HG03558 (cell line): Measurements from ENCODE around the gene DCLK1.

Source experiments
- ATAC-seq: cut with Tn5 transposase; IDR thresholded peaks from one replicate; pipeline ENCODE4 v1.9.1; 2021; ENCODE audit warnings: moderate number of reproducible peaks; ENCODE audit not compliant: unreplicated experiment; ENCODE audit errors: extremely low read depth

The DCLK1 gene

DNA sequence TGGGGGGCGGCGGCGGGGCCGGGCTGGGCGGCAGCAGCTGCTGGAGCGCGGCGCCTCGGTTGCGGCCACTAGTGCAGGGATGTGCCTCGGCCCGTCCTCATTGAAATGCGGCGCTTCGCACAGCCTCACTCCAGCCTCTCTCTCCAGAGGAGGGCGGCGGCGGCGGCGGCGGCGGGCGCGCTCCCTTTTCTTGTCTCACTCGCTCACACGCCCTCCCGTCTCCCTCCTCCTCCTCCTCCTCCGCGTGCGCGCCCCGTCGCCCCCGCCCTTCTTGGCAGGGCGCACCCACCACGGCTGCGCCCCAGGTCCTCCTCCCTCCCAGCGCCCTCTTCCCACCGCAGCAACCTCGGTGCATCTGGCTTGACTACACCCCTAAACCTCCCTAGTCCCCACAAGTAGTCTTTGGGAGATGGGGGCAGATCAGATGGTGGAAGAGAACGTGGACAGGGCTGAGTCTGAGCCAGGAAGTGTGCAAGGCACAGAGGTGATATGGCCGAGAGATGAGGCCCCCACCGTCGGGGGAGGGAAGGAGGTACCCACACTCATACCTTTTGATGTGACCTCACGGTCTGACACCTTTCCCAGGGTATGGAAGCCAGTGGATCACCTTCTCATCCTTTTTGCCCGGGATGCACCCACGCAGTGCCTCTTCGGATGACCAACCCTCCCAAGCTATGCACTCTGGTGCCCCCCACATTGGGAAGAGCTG lies at the start of gene DCLK1:
Gene DCLK1, minus strand, starts transcription at position 161 of the 709 bp plus-strand sequence.
- ATAC-seq, result no peak

DNA sequence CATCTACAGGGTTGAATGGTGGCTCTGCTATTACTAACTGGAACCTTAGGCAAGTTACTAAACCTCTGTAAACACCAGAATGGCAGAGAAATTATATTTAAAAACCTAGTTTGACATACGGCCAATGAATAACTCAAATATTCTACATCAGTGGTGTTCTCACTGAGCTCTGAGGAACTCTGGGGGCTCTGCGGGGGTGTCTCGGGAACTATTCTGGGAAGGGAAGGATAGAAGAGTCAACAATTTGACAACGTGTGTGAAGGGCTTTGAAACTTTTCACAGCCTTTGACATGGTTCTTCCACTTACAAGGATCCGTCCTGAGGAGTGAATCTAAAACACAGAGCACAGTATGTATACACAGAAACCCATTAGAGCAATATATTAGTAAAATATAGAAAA lies 44.4 kb upstream of the DCLK1 start:
- ATAC-seq, result no peak

DNA sequence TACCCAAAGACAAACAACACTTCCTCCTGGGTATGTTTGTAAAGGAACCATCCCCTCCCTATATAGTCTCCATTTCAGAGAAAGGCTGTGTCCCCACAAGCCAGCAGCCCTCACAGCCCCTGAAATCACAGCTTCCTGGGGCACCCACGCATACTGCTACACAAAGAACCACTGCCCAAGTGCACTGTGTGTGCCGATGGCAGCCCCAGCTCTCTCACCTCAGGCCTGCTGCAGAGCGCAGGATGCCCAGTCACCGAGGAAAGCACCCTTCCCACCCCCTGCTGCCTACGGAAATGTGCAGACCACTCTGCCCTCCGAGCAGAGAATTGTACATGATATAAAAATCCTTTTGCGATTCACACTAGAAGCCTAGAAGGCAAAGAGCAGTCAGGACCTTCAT lies 43.7 kb upstream of the DCLK1 start:
- ATAC-seq, result no peak

DNA sequence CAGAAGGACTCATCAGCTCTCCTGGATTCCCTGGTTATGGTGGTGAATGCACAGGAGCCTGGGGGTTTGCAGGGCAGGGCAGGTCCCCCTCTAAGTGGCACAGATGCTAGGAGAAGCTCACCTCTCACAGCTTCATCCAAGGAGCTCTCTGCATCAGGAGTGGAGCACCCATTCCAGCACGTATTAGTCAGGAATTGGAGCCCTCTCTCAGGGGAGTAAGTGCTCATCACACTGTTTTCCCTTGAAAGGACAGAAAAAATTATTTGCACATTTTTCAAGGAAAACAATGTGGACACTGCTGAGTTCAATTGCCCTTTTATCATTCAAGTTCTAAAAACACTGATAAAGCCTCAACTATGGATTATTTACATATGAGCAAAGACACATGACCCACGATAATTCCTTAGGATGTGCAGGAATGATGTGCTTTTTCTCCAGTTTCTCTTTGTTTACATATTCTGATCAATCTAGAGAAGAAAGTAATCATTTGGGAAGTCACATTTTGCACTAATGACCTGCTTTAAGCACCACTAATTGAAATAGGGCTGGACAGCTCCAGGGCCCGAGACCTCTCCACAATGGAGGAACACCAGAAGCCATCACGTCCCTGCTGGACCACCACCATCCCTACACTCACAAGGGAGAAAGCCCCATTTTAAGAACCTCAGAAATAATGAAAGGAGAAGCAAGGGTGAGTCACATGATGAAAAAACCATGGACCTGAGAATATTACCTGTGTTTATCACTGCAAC lies 42.6 kb upstream of the DCLK1 start:
- no peak for ATAC-seq

DNA sequence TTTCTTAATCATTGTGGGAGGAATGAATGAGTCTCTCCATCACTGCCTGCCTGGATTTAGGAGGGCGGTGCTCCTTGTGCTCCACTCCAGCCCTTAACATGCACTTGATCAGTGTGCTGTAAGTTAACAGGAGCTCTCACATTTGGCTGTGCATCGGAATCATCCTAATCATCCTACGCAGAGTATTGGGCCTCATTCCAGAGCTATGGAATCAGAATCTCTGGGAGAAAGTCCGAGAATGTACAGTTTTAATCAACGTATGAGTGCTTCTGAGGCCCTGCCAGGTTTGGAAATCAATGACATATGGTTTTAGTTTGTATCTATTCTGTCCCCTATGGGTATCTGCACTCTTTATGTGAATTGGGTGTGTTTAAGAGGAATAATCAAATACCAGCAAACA lies 34.9 kb upstream of the DCLK1 start:
- ATAC-seq, result no peak

DNA sequence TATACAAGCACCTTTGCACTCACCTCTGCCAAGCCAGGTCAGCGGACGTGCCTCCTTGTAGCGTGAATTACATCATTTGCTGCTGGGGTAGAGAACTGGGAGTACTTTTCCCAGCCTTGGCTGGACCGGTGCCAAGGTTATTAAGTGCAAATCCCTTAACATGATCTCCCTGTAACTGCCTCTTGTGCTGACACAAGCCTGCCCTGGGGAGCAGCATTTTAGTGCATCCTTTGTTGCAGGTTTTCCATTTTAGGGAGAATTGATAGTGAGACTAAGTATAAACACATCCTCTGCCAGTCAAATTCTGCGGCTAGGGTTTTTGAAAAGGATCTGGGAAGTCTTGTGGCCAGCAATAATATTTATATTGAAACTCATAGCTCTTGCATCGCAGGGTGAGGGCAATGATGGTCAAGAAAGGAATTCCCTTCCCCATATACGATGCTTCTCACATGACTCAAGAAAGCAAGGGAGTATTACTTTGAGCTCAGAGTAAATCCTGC lies 32.7 kb upstream of the DCLK1 start:
- no peak for ATAC-seq

DNA sequence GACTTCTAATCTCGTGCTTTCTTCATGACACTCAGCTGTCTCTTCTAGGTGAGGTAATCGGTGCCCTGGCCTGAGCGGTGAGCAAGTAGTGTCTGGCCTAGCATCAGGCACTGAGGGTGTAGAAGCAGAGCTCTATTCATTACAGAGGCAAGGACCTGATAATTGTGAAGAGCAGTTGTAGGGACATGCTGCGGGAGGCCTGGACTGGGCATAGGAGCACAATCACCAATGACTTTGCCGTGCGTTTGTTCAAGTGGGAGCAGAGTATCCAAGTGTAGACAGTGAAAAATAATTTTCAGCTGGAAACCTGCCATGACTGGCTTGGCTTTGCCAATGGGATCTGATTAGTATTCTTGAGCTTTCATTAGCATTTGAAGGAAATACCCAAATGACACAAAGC lies 32.1 kb upstream of the DCLK1 start:
- no peak for ATAC-seq

DNA sequence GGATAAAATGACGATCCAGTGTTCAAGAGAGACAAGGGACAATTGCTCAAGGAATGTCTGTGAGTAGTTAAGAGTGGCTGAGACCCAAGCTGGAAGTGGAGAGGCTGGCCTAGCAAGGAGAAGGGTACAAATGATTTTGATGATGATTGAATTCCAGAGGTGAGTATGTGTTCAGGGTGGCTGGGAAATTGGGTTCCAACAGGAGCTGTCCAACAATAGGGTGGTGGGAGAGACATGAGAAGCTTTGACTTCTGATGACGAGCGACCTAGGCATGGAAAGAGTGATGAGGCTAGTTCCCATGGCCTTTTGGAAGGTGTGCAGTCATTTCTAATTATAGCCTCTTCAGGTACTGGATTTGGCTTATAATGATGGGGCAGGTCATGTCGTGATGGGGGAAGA lies 29.1 kb upstream of the DCLK1 start:
- ATAC-seq, result no peak

DNA sequence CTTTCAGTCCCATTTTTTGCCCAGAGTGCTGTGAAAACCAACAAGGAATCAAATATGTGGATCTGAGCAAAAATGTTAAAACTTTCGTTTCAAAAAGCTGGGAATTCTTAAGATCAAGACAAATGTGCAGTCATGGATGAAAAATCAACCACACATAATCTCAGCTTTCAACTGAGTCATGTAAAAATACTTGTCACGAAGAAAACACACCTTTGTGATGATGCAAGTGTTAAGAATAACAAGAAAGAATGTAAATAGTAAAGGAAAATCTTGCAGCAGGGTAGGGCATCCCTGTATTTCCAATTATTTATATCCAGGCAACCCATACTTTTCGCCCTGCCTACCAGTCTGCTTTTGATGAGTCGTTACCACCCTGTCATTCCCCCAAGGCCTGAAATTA lies 27.4 kb upstream of the DCLK1 start:
- ATAC-seq, result no peak

DNA sequence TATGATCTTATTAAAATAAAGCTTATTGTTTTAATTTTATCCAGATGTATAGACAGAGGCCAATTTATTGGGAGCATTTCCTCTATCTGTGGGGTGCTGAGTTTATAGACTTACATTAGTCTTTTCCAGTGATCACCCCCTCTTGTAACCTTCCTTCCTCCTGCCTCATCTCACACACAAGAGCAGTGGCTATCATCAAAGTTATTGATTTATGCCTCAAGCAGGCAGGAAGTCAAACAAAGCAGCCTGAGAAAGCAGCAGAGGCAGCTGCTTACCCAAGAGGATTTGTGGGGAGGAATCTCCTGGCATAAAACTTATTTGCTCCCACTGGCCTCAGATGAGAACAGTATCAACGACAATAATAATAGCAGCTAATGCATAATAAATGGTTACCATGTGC lies 26.3 kb upstream of the DCLK1 start:
- ATAC-seq, result no peak

DNA sequence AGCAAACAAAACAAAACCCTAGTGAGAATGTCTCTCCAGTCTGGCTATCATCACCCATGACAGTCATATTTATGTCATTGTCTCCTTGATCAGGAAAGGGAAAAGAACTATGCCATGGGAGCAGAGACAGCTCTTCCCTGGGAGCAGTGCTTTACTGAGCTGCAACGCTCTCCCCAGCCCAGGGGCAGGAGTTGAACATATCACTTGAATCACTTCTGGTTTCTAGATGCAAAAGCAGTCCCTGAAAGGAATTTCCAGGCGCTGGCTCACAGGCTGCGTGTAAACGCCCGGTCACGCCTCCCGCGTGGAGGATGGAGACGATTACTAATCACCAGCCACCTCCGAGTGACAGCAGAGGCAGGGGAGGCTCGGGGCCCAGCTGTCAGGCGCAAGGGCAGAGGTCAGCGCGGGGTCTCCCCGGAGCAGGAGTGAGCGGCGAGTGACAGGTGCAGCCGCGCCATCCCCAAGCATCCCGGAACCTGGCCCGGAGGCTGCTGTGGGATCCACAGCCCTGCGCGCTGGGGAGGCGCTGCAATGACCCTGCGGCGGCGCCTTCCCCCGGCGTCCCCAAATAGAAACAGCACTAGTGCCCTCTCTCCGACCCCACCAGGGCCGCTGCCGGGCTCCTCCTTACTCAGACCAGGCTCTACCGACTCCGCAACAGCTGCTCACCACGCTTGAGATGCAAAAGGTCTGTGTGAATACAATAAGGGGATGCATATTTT lies 23.5 kb upstream of the DCLK1 start:
- ATAC-seq, result no peak

DNA sequence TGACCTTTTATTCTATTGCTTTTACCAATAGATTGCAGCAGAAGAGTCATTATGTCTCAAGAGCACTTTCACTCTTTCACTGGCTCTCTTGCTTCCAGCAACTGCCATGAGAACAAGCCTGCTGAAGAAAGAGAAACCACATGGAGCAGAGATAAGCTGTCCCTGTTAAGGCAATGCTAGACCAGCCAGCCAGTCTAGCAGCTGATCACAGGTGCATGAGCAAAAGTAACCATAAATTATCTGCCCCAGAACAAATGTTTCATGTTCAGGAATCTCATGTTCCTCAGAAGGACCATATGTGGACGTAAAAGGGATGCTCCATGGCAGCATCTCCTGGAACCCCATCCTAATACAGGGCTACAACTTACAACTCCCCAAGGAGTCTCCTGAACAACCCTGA lies 20.4 kb upstream of the DCLK1 start:
- no peak for ATAC-seq

DNA sequence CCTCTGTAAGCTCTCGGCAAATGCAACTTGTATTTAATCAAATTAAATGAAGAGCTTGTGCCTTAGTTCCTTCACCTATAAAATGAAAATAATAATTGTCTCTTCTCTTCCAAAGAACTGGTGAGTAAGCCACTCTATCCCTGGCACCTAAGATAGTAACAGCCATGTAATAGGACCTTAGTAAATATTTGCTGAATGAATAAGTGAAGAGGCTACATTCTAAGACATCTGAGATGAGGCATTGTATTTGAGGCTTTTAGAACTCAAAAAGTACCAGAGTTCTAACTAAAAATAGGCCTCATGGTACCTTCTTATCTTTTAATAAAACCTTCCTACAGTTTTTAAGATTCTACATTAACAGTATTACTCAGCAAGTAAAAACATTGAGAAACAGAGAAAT lies 17.3 kb upstream of the DCLK1 start:
- no peak for ATAC-seq

DNA sequence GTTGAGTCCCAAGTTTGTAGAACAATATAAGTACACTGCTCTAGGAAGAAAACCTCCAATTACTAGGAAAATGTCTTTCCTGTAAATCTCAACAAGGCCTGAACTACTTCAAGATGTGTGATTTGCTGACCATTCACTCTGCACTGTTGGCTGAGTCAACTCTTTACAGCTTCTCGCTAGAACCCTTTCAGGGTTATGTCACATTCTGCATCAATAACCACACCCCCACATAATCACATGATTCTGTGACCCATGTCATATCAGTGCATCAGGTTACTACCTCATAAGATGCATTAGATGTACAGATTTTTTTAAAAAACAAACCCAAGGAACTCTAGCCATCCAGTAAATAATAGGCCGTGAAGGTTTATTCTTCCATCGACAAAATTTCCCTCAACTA lies 16.1 kb upstream of the DCLK1 start:
- no peak for ATAC-seq

DNA sequence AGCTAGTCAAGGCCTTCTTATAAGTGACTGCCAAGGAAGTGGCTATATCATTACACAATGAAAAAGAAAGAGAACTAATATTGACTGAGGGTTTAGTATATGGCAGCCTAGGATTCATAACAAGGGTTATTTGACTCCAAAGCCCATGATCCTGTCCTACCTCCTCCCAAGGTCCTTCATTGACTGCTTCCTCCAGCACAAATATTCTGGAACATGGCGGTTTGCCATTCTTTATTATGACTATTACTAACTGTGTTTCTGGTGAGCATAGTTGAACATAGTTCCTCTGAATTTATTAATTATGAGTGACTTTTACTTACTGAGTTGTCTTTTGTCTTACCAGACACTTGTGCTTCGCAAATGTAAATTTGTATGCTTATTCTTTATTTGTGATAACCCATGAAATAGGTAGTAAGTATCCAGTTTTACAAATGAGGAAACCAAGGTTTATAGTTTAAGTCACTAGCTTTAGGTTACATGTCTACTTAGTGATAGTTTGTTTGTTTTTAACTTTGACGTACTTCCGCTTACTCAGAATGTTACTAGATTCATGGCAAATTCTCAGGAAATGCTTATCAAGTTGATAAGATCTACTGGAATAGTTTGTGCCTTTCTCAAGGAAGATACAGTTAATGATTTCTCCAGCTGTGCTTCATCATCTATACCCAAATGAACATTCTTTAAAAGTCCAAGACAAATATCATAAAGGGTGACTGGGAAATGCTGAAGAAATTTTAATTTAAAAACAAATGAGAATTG lies 15.5 kb upstream of the DCLK1 start:
- no peak for ATAC-seq

DNA sequence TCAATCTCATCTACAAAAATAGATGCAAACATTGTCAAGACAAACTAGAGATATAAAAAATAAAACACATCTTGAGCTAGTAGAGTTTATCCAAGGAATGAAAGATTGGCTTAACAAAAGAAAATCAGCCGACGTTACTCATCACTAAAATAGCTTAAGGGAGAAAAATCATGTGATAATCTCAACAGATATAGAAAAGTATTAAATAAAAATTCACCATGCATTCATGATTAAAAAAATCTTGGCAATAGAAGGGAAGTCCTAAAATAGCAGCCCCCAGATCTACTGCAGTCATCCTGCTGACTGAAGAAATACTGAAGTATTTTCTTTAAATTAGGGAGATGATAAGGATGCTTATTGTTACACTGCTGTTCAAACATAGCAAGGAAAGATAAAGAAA lies 12.6 kb upstream of the DCLK1 start:
- ATAC-seq, result no peak

DNA sequence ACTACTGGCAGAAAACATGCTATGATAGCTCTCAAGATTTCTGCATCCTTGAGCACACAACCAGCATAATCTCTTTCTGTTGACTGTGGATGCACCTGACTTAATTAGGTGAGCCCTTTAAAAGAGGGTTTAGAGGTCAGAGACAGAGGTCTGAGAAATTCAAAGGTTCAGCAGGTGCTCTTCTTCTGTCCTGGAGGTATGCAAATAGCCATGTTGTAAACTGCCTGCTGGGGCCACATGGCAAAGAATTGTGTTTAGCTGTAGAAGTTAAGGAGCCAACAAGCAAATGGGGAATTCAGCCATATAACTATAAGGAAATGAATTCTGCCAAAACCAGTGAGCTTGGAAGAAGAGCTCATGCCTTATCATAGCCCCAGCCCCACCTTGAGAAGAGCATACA lies 11.6 kb upstream of the DCLK1 start:
- no peak for ATAC-seq

DNA sequence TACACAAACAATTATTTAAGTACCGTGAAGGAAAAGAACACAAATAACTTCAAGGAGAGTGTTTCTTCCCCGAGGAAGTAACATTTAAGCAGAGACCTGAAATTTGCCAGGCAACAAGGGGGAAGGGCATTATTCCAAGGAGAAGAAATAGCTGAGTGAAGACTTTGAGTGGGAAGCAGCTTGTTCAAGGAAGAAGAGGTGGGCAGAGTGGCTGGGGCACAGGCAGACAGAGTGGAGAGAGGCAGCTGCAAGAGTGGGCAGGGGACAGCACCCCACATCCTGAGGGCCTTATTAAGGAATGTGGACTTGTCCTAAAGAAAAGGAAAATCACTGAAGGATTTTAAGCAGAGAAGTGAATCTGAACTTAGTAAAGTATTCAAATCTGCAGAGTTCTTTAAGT lies 4.7 kb upstream of the DCLK1 start:
- no peak for ATAC-seq

DNA sequence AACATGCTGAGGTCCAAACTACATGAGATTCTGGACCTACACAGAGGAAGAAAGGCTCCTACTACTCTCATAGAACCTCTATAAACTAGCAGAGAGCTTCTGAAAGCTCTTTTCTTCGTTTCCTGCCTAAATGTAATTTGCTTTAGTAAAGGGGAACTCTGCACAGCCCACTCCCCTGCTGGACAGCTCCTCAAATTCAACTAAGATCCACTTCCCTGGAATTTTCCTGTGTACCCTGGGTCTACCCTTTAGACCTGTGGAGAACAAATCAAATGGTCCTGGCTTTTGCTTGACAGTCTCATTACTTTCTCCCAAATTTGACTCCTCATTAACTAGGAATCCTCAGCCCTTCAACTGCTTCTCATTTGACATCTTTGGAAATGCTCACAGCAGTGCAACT lies 3.5 kb upstream of the DCLK1 start:
- no peak for ATAC-seq

DNA sequence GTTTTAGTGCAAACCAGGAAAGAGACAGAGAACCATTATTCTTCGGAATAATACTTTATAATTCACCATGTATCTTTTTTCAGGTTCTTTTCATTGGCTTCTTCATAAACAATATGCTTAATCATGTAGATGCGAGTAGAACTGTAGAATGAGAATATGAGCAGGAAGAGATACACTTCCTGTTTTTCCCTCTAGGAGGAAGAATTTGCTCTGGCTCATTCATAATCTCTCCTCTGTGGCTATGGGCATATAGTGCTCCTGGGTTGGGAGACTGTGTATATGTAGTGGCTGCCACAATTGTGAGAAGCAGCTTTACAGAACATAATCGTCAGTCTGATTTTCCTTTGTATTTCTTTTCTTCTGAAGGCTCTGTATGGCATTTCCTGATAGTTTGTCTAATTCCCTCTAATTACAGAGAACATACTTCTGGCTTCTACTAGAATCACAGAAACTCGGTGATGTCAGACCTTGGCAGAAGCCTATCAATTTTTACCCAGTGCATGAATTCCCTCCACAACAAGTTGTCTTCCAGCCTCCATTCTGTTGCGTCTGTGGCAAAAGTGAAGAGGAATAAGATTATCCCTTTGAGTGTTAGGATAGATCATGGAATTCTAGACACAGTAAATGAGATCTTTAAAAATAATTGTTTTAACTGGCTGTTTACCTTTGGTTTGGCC lies 2.9 kb upstream of the DCLK1 start:
- ATAC-seq, result no peak
